ENCODE results near the gene SNX9.

- no peak for TF ChIP-seq CTCF (conservative IDR thresholded peaks at IDR 0.05; ENCODE audit: low read depth, low read length)
- no peak for TF ChIP-seq EZH2 (IDR thresholded peaks at IDR 0.05; ENCODE audit: borderline replicate concordance, low read depth, low read length, poor library complexity, severe bottlenecking)
These were observed 9.4 kb downstream of the SNX9 start for GRCh38 chr6:157832250-157832967.
